GDM1 (cell line): ENCODE results near the gene ACTR6.
"Not testable (repeated sequence)": the region's sequence is repeated elsewhere in the genome, so short reads cannot be mapped to it uniquely, and the experiment has no call there.

Experiments used
- DNase-seq: peaks from one replicate; lab custom pipeline; 2025; lab: John Stamatoyannopoulos, UW

ACTR6 gene

GRCh38 chr12:100184549-100185145 lies 16.0 kb upstream of the ACTR6 start:
- no peak for DNase-seq

DNA sequence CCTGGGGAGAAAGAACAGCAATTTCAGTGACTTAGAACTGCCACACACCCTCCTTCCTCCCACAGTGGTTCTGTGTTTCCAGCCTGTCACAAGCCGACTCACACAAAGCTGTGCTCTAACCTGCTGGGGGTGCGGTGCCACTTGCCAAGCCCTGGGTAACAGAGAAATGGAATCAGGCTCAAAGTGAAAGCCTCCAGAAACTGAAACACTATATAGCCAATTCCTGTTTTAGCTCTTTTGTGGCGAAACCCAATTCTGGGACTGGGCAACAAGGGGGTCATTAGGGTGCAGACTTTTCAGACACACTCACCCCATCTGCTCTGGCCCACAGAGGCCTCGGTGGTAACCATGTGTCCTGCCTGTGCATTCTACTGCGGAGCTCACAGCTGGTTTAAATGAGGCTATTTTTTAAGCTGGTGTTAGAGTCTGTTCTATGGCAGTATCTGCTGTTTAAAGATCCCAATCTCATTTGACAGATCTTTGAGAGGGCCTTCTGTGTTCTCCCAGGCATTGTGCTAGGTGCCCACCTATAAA lies 15.2 kb upstream of the ACTR6 start:
- peak; percentile 2 for DNase-seq

GRCh38 chr12:100186071-100186470 lies 14.5 kb upstream of the ACTR6 start:
- DNase-seq: no peak

DNA sequence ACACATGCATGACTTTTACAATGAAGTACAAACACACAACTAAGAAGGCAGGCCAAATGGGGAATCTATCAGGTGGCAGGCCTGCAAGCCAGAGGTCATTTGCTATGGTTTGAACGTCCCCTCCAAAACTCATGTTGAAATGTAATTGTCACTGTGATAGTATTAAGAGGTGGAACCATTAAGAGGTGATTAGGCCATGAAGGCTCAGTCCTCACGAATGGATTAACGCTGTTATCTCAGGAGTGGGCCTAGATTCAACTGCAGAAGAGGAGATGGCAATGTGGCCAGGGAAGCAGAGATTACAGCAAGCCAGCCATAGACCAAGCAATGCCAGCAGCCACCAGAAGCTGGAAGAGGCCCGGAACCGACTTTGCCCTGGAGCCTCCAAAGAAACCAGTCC lies 13.5 kb upstream of the ACTR6 start:
- DNase-seq: no peak

DNA sequence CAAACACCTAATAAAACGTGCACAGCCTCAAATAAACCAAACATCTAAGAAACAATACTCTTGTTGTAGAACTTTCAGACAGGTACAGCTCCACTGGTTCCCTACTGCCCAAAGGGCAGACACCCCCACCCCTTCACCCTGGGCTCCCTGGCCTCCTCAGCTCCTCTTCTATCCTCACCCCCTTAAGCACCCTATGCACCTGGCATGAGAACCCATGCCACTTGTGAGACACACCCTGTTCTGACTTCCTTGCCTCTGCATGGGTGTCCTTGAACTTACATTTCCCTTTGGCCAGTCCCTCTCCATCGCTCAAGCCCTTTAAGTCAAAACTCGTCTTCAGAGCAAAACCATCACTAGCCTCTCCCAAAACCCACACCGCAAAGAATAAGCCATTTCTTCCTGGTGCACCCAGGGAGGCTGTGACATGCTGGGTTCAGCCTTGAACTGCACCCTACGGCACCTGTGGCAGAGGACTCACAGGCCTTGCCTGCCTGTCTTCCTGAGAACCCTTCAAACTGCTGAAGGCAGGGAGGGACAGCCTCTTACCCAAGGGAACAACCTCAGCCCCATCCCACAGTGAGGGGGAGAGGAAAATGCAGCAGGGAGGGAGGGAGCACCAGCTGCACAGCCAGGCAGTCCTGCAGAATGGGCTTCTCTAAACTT lies 12.6 kb upstream of the ACTR6 start:
- DNase-seq: no peak

- not testable (repeated sequence) for DNase-seq
Observed at GRCh38 chr12:100188888-100189635, 11.6 kb upstream of the ACTR6 start.

DNA sequence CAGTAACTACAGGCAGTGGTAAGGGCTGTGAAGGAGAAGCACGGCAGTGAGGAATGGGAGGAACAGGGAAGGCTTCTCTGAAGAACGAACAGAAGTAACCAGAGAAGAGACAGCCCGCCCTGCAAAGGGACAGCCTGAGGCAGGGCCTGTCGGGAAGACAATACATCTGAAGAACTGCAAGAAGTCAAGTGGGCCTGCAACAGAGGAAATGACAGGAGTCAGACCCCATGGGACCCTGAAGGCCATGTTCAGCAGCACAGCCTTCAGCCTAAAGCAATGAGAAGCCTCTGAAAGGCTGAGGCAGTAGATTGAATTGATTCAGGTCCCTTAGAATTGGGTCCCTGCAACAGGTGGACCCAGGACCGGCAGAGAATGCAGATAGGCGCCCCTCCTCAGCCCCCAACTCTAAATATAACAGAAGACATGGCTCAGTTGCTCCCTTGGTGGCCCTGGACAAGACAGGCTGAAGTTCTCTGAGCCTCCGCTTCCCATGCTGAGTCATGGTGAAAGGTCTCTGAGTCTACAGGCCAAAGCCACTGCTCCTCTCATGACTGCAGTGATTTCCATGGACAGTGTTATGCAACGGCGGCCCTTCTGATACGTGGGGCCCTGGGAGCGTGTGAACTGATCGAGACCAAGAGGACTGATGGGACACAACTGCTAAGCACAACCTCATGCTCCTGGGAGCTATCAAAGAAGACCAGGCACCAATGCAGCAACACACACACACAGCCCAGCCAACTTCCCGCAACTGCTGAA lies 10.8 kb upstream of the ACTR6 start:
- no peak for DNase-seq

DNA sequence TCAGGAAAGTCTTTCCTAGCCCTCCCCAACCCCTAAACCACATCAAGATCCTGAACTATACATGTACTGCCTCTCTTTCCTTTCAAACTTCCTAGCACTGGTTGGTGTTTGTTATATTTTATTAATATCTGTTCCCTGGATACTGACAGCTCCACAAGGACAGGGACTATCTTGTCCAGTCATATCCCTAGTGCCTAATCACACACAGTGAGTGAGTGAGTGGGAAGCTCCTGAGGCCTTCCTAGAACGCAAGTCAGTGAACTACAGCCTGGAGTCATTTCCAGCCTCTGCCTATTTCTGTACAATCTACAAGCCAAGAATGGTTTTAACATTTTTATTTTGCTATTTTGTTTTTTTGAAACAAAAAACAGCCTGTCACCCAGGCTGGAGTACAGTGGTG lies 7.5 kb upstream of the ACTR6 start:
- DNase-seq: no peak

- no peak for DNase-seq
Observed at GRCh38 chr12:100197486-100197885, 3.1 kb upstream of the ACTR6 start.

DNA sequence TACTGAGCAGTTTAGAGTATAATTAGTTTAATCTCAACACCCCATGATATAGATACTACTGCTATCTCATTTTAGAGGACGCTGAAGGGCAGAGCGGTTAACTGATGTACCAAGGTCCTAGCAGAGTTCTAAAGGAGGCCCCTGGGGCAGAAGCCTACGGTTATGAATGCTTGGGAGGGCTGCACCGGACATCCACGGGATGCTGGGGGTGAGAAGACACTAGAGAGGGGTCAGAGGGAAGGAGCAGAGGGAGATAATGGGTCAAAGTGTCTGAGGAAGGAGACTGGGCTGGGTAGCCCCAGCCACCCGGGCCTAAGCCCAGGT lies 1.6 kb upstream of the ACTR6 start:
- DNase-seq: no peak

GRCh38 chr12:100199347-100200149 lies 1.1 kb upstream of the ACTR6 start:
- DNase-seq: no peak

DNA sequence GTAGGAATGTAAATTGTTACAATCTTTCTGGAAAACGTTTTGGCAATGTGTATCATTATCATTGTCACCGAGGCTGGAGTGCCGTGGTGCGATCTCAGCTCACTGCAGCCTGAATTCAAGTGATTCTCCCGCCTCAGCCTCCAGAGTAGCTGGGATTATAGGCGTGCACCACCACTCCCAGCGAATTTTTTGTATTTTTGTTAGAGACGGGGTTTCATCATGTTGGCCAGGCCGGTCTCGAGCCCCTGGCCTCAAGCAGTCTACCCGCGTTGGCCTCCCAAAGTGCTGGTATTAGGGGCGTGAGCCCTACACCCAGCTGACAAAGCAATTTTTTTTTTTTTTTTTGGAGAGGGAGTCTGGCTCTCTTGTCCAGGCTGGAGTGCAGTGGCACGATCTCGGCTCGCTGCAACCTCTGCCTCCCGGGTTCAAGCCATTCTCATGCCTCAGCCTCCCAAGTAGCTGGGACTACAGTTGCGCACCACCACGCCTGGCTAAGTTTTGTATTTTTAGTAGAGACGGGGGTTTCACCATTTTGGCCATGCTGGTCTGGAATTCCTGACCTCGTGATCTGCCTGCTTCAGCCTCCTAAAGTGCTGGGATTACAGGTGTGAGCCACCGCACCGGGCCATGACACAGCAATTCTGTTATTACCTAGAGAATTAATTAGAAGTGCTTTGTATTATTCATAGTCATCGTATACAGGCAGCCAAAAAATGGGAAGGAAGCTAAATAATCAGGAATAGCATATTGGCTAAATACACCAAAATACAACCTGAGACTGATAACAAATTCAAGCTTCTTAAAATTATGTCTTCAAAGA lies 1.2 kb downstream of the ACTR6 start:
- DNase-seq: no peak

- DNase-seq: no peak
Observed at GRCh38 chr12:100207311-100207710, 6.7 kb downstream of the ACTR6 start.

DNA sequence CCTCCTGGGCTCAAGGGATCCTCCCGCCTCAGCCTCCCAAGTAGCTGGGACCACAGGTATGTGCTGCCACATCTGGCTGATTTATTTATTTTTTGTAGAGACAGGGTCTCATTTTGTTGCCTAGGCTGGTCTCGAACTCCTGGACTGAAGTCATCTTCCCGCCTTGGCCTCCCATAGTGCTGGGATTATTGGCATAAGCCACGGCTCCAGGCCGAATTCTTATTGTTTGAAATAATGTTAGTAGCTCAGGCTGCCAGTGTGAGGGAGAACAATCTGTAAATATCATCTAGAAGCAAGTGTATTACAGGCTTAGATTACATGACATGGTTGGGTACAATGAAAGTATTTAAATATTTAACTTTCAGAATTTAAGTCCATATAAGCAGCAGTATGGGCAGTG lies 8.2 kb downstream of the ACTR6 start:
- no peak for DNase-seq

- DNase-seq: no peak
Observed at GRCh38 chr12:100211698-100212097, 11.1 kb downstream of the ACTR6 start.

DNA sequence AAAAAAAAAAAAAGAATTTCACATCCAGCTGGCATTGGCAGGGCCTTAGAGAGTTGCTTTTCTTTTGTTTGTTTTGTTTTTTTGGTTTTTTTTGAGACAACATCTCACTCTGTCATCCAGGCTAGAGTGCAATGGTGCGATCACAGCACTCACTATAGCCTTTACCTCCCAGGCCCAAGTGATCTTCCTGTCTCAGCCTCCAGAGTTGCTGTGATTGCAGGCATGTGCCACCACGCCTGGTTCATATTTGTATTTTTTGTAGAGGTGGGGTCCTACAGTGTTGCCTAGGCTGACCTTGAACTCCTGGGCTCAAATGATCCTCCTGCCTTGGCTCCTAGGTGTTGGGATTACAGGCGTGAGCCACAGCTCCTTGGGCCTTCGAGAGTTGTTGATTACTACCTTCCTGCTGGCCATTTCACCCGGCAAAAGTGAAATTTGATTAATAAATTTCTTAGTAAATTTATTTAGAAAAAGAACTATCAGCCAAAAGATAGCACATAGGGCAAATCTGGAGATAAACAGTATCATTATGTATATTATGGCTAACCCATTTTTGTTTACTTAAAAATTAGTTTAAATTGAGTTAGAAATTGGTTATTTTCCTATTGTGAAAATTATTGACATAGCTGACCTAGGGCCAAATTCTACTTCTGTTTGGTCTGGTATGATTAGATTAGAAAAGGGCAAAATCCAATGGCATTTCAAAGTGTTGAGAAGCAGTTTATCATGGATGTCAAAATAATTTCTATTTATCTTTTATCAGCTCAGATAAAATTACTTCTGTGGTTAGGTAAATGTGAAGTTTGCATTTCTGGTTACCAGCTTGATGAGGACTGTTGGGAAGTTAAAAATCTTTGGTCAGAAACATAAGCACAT lies 12.6 kb downstream of the ACTR6 start:
- DNase-seq: no peak

- no peak for DNase-seq
Observed at GRCh38 chr12:100214518-100214917, 13.9 kb downstream of the ACTR6 start.

- no peak for DNase-seq
Observed at GRCh38 chr12:100215209-100215608, 14.6 kb downstream of the ACTR6 start.

- DNase-seq: no peak
Observed at GRCh38 chr12:100216337-100216736, 15.7 kb downstream of the ACTR6 start.
